Islet of Langerhans (tissue), 1 donor: ENCODE measurements around the gene URI1.
"Not testable (repeated sequence)": the region's sequence is repeated elsewhere in the genome, so short reads cannot be mapped to it uniquely, and the experiment has no call there.

Experiments used
- FAIRE-seq: peaks from one replicate; lab custom pipeline; 2011; peaks lifted over from hg19 to GRCh38; lab: Jason Lieb, UNC

The URI1 gene

GRCh38 chr19:29941828-29942403 lies at the start of gene URI1:
Gene URI1 (plus strand): TSS chr19:29942239. CDS start chr19:29942548, 309 bp downstream.
- no peak for FAIRE-seq

DNA sequence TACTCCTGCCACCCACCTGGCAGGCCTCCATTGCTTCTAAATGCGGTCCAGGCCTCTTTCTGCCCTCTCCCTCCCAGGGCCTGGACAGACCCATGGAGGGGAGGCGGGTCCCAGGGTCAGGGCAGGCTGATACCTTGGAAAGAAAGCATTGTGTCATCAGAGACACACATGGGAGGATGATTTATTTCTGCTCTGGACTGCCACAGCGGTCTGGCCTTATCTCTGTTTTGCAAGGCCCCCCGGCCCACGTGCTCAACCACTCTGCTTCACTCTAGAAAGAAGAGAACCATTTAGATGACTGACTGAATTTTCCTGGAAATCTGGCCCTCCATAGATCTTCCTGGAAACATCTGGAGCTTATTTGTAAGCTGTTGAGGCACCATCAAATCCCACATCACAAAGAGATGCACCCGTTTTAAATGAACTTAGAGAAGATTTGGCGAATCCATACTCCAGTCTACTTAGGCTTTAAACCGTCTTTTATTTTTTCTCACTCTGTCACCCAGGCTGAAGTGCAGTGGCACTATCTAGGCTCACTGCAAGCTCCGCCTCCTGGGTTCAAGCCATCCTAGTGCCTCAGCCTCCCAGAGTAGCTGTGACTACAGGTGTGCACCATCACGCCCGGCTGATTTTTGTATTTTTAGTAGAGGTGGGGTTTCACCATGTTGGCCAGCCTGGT lies 48.3 kb upstream of the URI1 start:
- FAIRE-seq, result no peak

DNA sequence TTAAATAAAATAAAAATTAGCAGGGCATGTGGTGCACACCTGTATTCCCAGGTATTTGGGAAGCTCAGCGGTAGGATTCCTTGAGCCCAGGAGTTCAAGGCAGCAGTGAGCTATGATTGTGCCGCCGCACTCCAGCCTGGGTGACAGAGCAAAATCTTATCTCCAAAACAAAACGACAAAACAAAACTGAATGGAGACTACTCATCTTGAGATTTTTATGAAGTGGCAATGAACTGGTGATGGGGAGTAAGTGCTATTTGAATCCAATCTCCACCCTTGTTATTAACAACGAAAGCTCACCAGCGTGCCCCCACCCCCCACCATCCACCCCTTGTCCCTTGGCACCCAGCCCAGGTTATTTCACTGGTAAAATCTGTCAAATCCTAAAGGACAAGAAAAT lies 45.2 kb upstream of the URI1 start:
- FAIRE-seq, result no peak

GRCh38 chr19:29897466-29897865 lies 44.6 kb upstream of the URI1 start:
- no peak for FAIRE-seq

GRCh38 chr19:29904017-29904416 lies 38.0 kb upstream of the URI1 start:
- FAIRE-seq, result no peak

DNA sequence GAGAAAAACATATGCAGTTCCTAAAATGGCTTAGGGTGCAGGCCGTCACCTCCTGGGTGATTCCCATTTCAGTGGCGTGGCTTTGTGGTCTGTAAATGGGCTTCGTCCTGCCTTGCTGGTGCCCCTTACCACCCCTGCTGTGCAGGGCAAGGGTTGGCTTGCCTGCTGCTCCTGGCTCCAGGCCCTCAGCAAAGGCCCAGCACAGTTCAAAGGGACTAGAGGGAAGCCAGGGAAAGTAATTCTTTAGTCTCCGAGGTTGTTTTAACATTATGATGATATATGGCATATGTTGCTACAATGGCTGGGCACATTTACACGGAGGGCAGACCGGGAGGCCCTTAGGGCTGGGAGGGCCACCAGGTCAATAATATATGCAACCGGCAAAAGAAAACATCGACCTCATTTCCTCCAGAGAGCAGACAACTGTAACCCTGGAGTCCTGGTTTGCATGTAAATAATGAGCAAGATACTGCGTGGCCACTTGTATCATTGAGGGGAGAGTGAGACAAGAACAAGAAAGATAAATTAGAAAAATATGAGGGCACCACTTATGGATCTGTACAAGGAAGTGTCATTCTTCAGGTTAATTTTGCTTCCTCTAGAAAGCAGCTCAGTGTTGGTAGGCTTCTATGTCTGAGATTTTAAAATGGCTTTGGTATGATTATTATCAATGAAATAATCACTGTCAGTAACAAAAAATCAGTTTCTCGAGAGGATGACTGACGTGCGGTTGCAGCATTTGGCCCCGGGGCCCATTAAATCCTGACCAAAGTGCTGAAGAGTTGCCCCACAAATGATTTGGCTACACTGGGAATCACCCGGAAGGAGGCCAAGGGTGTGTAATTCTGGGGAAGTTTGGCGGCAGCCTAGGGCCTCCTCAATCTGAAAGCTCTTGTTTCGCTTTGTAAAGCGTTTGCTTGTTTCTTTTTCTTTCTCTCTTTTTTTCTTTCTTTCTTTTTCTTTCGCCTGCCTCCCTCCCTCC lies 32.8 kb upstream of the URI1 start:
- no peak for FAIRE-seq

- no peak for FAIRE-seq
Observed at GRCh38 chr19:29914933-29915332, 27.1 kb upstream of the URI1 start.

- not testable (repeated sequence) for FAIRE-seq
Observed at GRCh38 chr19:29915832-29916231, 26.2 kb upstream of the URI1 start.

- no peak for FAIRE-seq
Observed at GRCh38 chr19:29917911-29918310, 24.1 kb upstream of the URI1 start.

GRCh38 chr19:29918891-29919290 lies 23.1 kb upstream of the URI1 start:
- FAIRE-seq, result no peak

GRCh38 chr19:29922972-29923371 lies 19.1 kb upstream of the URI1 start:
- FAIRE-seq, result no peak

DNA sequence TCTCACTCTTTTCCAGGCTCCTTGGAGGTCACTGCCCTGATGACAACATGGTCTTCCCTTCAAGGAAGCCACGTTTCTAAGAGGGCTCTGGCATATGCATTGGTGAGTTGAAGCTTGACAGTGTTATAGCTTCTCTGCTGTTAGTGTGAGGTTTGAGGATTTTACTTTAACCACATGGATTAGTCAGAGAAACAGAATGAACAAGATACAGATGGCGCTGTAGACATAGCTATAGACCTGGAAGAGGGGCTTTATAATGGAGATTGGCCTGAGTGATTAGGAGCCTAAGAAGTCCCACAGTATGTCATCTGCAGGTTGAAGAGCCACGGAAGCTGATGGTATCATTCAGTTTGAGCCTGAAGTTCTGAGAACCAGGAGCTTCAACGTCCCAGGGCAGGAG lies 18.4 kb upstream of the URI1 start:
- FAIRE-seq, result no peak

GRCh38 chr19:29926031-29926430 lies 16.0 kb upstream of the URI1 start:
- FAIRE-seq, result no peak

GRCh38 chr19:29926801-29927200 lies 15.2 kb upstream of the URI1 start:
- FAIRE-seq, result no peak

- FAIRE-seq, result no peak
Observed at GRCh38 chr19:29927944-29928625, 14.0 kb upstream of the URI1 start.

DNA sequence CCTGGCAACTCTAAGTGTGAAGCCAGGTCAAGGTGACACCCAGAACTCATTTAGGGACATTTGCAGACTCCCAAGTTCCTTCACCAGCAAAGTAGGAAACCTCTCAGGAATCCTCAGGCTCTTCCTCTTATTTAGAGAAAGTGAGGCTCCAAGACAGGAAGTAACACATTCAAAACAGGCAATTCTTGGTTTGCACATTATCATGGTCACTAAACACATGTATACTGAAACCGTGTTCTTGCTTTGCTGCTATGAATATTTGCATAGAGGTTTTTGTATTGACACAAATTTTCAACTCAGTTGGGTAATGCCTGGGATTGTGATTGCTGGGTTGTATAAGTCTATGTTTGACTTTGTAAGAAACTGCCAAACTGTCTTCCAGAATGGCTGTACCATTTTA lies 13.2 kb upstream of the URI1 start:
- FAIRE-seq, result no peak

DNA sequence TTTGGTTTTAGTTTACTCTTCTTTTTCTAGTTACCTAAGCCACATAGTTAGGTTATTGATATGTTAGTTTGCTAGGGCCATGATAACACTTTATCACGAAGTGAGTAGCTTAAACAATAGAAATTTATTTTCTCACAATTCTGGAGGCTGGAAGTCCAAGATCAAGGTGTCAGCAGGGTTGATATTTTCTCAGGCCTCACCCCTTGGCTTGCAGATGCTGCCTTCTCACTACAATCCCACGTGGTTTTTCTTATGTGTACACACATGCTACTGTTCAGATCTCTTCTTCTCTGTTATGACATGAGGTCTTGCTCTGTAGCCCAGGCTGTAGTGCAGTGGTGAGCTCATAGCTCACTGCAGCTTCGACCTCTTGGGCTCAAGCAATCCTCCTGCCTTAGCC lies 7.8 kb upstream of the URI1 start:
- no peak for FAIRE-seq

GRCh38 chr19:29934781-29935180 lies 7.3 kb upstream of the URI1 start:
- FAIRE-seq, result peak; percentile 87

- no peak for FAIRE-seq
Observed at GRCh38 chr19:29936409-29936808, 5.6 kb upstream of the URI1 start.

GRCh38 chr19:29939628-29940027 lies 2.4 kb upstream of the URI1 start:
- FAIRE-seq, result no peak

GRCh38 chr19:29940971-29941585 lies 961 bp upstream of the URI1 start:
- FAIRE-seq, result no peak
